CD4-positive, alpha-beta memory T cell (primary cell): ENCODE data around the gene TBC1D14. TPM values are rescaled to one million over a fixed set of nuclear protein-coding genes. Genes with fewer than 3 reads are reported as not detected.

Source experiments
- CTCF ChIA-PET: fragments of 350-600 bp; sonication (Branson Sonifier 250); formaldehyde crosslinking; loops from one replicate; lab custom pipeline; 2021; ENCODE audit warnings: inconsistent platforms; ENCODE audit not compliant: partially characterized antibody; lab: Charles Lee
- POLR2A ChIA-PET: fragments of 350-600 bp; sonication (Branson Sonifier 250); formaldehyde crosslinking; loops from one replicate; lab custom pipeline; 2021; ENCODE audit not compliant: partially characterized antibody; lab: Charles Lee
- DNase-seq, 5 donors: peaks; one replicate each; pipeline versions ENCODE4 v3.0.0 to v3.0.0-alpha.2; 2020 to 2022; ENCODE audit warnings: mixed read lengths in 1 of 5
- H3K27ac ChIP-seq: one replicate; pipeline ENCODE4 v1.7.0; 2013; ENCODE audit warnings: low read depth, low read length
- H3K27me3 ChIP-seq: 2 replicates; pipeline ENCODE4 v1.7.0; 2013; ENCODE audit warnings: mild to moderate bottlenecking, low read length, moderate library complexity; ENCODE audit not compliant: insufficient read depth
- H3K36me3 ChIP-seq: 2 replicates; pipeline ENCODE4 v1.7.0; 2013; ENCODE audit warnings: mild to moderate bottlenecking, low read length, moderate library complexity; ENCODE audit not compliant: insufficient read depth
- H3K4me1 ChIP-seq: 2 replicates; pipeline ENCODE4 v1.7.0; 2013; ENCODE audit warnings: mild to moderate bottlenecking, low read length, moderate library complexity; ENCODE audit not compliant: insufficient read depth
- H3K4me3 ChIP-seq, 2 donors: one replicate each; pipeline ENCODE4 v1.7.0; 2013; ENCODE audit warnings: low read length in 2 of 2, mild to moderate bottlenecking in 1 of 2
- H3K9me3 ChIP-seq, 2 donors: one replicate each; pipeline ENCODE4 v1.7.0; 2013; ENCODE audit warnings: low read length in 2 of 2, control low read depth in 1 of 2; ENCODE audit not compliant: control insufficient read depth in 1 of 2
- H3K27ac Mint-ChIP-seq, 7 donors: one replicate each; pipeline ENCODE4 v1.8.0; 2020 to 2021; ENCODE audit warnings: mixed read lengths in 7 of 7, mild to moderate bottlenecking in 6 of 7, inconsistent platforms in 3 of 7, moderate library complexity in 3 of 7
- H3K27me3 Mint-ChIP-seq, 2 donors: one replicate each; pipeline ENCODE4 v1.8.0; 2020 to 2021; ENCODE audit warnings: mixed read lengths in 2 of 2
- H3K36me3 Mint-ChIP-seq, 2 donors: one replicate each; pipeline ENCODE4 v1.8.0; 2020 to 2021; ENCODE audit warnings: mixed read lengths in 2 of 2, inconsistent platforms in 1 of 2, mild to moderate bottlenecking in 1 of 2
- H3K4me1 Mint-ChIP-seq, 4 donors: one replicate each; pipeline ENCODE4 v1.8.0; 2020 to 2021; ENCODE audit warnings: mixed read lengths in 4 of 4, mild to moderate bottlenecking in 1 of 4
- H3K4me3 Mint-ChIP-seq, 8 donors: one replicate each; pipeline ENCODE4 v1.8.0; 2020 to 2021; ENCODE audit warnings: mixed read lengths in 8 of 8, mild to moderate bottlenecking in 7 of 8, moderate library complexity in 6 of 8, inconsistent platforms in 3 of 8
- H3K9me3 Mint-ChIP-seq, 8 donors: one replicate each; pipeline ENCODE4 v1.8.0; 2020 to 2021; ENCODE audit warnings: mixed read lengths in 8 of 8, mild to moderate bottlenecking in 5 of 8, inconsistent platforms in 3 of 8, moderate library complexity in 1 of 8
- intact Hi-C: fragments of 100-400 bp; cut with micrococcal nuclease; formaldehyde crosslinking; loops from one replicate; pipeline ENCODE4 v1.15.1; 2023
- polyA plus RNA-seq, 2 donors: library from polyadenylated mRNA; unstranded; fragments of 300-500 nt; fragmentation: Illumina TruSeq; gene quantifications; one replicate each; pipeline ENCODE4 v1.2.3, GENCODE V29; 2021
- total RNA-seq, 2 experiments: library from RNA; stranded (reverse); gene quantifications; one replicate each; pipeline ENCODE4 v1.2.3, GENCODE V29; 2021

TBC1D14 gene
- total and polyA plus RNA-seq, 4 experiments from 2014 or later, result 40.7 to 80.7 (median 63.0) TPM

DNA sequence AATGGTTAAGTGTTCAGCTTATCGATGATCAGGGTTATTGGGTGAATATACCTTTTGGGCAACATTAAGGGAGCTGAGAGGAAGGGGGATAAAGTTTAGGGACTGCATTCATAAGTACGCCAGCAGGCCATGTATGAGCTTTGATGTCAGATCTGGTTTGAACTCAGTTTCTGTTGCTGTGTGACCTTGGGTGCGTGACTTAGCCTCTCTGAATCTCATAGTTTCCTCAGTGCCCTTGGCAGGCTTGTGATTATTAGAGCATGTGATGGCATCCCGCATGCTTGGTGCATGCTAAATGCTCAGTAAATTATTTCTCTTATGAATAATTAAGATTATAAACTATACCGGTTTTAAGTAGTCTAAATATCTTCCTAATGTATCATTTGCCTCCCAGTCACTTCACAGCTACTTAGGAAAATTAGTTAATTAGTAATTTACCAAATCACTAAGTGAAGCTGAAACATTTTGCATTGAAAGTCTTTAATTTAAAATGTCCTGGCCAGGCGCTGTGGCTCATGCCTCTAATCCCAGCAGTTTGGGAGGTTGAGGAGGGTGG, 3.8 kb downstream of the TBC1D14 start:
- Histone ChIP-seq H3K9me3 (no peaks in the 10 kb centered on the region), H3K27me3 (no peaks in the 10 kb centered on the region), H3K4me3 (no peak overlapping the region), H3K4me1 (peaks cover 85% of the 10 kb centered on the region), H3K36me3 (no peaks in the 10 kb centered on the region), H3K27ac (no peak overlapping the region)
- intact Hi-C loops, result no loop called here
- H3K27me3 Mint-ChIP-seq, result no peaks in the 10 kb centered on the region
- H3K4me3 Mint-ChIP-seq, result peak overlapping the region in 2 of 8 donors; percentile 36 to 40
- peaks cover 49 to 88% (median 75%) of the 10 kb centered on the region in 4 donors for H3K4me1 Mint-ChIP-seq
- peak overlapping the region in 6 of 7 donors; percentile 24 to 96 (median 55) for H3K27ac Mint-ChIP-seq
- no peaks in the 10 kb centered on the region for H3K9me3 Mint-ChIP-seq
- CTCF ChIA-PET, result interaction anchor here (0.7 to 4.4 kb wide), 14 partner anchors 9 to 238 kb away, joined by 3 to 17 read pairs (median 4); partner anchors contain the start of gene TADA2B
- H3K36me3 Mint-ChIP-seq, result peaks cover 0 to 9% of the 10 kb centered on the region in 2 donors
- POLR2A ChIA-PET, result interaction anchor here (0.7 to 7.3 kb wide), 9 partner anchors 13 to 217 kb away, joined by 3 to 98 read pairs (median 4); partner anchors contain the start of genes GRPEL1 and TADA2B
- DNase-seq, result no peak

DNA sequence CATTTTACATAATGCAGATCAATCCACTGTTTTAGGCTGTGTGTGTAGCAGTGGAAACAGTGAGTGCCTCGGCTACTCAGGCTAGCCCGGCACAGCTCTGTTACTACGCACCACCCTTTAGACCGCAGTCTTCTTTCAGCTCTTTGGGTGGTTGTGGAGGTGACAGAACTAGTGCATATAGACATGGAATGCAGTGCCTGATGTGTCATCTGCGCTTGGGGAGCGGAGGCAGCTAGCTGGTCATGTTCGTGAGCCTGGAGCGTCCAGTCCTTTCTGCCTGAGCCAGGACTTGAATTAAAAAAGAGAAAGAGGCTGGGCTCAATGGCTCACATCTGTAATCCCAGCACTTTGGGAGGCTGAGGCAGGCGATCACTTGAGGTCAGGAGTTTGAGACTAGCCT, 4.8 kb downstream of the TBC1D14 start:
- H3K4me1 Mint-ChIP-seq, result peaks cover 50 to 89% (median 75%) of the 10 kb centered on the region in 4 donors
- peak overlapping the region in 2 of 8 donors; percentile 25 to 33 for H3K4me3 Mint-ChIP-seq
- peak overlapping the region in 6 of 7 donors; percentile 42 to 96 (median 64) for H3K27ac Mint-ChIP-seq
- no peaks in the 10 kb centered on the region for H3K36me3 ChIP-seq
- intact Hi-C loops, result no loop called here
- POLR2A ChIA-PET, result interaction anchor here (0.8 to 7.3 kb wide), 7 partner anchors 12 to 153 kb away, joined by 3 to 98 read pairs (median 7); partner anchors contain the start of gene GRPEL1
- H3K27me3 ChIP-seq, result no peaks in the 10 kb centered on the region
- H3K4me1 ChIP-seq, result peaks cover 89% of the 10 kb centered on the region
- CTCF ChIA-PET, result interaction anchor here (1.4 to 4.4 kb wide), 8 partner anchors 10 to 72 kb away, joined by 3 to 17 read pairs (median 5); no protein-coding TSS in a partner anchor
- H3K9me3 Mint-ChIP-seq, result no peaks in the 10 kb centered on the region
- H3K4me3 ChIP-seq, result no peak overlapping the region
- no peaks in the 10 kb centered on the region for H3K9me3 ChIP-seq
- H3K27me3 Mint-ChIP-seq, result no peaks in the 10 kb centered on the region
- H3K27ac ChIP-seq, result no peak overlapping the region
- H3K36me3 Mint-ChIP-seq, result peaks cover 0 to 10% of the 10 kb centered on the region in 2 donors
- no peak for DNase-seq

DNA sequence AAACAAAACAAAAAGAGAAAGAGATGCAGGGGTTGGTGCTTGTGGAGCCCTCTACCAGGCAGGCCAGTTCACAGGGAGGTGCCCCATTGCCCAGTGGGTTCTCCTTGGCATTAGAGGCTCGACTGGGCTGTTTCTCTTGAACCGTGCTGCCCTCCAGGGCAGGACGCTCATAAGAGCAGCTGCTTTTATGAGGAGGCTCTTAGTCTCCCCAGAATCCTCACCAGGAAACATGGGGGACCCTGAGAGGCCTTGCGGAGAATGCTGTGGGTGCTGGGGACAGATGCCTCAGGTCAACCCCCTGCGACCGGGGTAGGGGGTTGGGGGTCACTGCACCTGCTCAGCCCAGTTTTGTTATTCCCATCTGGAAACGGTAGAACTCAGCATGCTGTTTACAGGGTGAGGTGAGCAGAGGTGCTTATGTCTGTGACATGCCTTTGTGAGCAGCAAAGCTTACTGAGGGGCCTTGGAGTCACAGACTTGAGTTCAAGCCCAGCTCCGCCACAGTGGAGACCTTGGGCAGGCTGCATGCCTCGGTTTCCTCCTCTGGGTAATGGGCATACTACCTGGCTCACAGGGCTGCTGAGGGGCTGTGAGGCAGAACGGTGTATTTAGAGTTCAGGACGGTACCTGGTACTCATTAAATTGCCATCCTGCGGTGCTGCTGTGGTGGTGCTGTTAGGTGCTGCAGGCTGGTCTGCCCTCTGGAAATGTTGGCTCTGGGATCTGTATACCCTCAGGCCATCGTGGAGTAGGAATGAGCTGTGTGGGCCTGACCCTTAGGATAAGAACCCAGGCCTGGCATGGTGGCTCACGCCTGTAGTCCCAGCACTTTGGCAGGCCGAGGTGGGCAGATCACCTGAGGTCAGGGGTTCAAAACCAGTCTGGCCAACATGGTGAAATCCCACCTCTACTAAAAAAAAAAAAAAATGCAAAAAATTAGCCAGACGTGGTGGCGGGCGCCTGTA, 5.7 kb downstream of the TBC1D14 start:
- H3K4me1 Mint-ChIP-seq, result peaks cover 55 to 95% (median 79%) of the 10 kb centered on the region in 4 donors
- Histone ChIP-seq H3K27ac (no peak overlapping the region), H3K4me3 (no peak overlapping the region), H3K9me3 (no peaks in the 10 kb centered on the region), H3K36me3 (no peaks in the 10 kb centered on the region), H3K27me3 (no peaks in the 10 kb centered on the region), H3K4me1 (peaks cover 93% of the 10 kb centered on the region)
- H3K9me3 Mint-ChIP-seq, result no peaks in the 10 kb centered on the region
- peak overlapping the region in 5 of 7 donors; percentile 13 to 96 (median 93) for H3K27ac Mint-ChIP-seq
- peak overlapping the region in 4 of 8 donors; percentile 4 to 31 (median 22) for H3K4me3 Mint-ChIP-seq
- ChIA-PET POLR2A (interaction anchor here (0.6 to 5.2 kb wide), 9 partner anchors 12 to 234 kb away, joined by 3 to 65 read pairs (median 4); partner anchors contain the start of gene GRPEL1), CTCF (interaction anchor here (0.7 to 4.2 kb wide), 6 partner anchors 11 to 351 kb away, joined by 3 to 23 read pairs (median 5); partner anchors contain the start of gene TADA2B)
- H3K27me3 Mint-ChIP-seq, result no peaks in the 10 kb centered on the region
- intact Hi-C loops, result loop anchor here (5.0 kb wide), 1 partner anchor 57 kb away; no protein-coding TSS in a partner anchor
- H3K36me3 Mint-ChIP-seq, result peaks cover 0 to 9% of the 10 kb centered on the region in 2 donors
- DNase-seq, result no peak

- Histone ChIP-seq H3K36me3 (no peaks in the 10 kb centered on the region), H3K27me3 (no peaks in the 10 kb centered on the region), H3K9me3 (no peaks in the 10 kb centered on the region), H3K27ac (peak overlapping the region; percentile 67), H3K4me3 (peak overlapping the region; percentile 3 to 47), H3K4me1 (peaks cover 90% of the 10 kb centered on the region)
- intact Hi-C loops, result loop anchor here (5.0 kb wide), 1 partner anchor 56 kb away; no protein-coding TSS in a partner anchor
- no peaks in the 10 kb centered on the region for H3K9me3 Mint-ChIP-seq
- ChIA-PET POLR2A (interaction anchor here (0.7 to 5.2 kb wide), 5 partner anchors 11 to 235 kb away, joined by 3 to 65 read pairs (median 27); no protein-coding TSS in a partner anchor), CTCF (interaction anchor here (0.7 to 4.2 kb wide), 4 partner anchors 57 to 352 kb away, joined by 3 to 23 read pairs (median 4); partner anchors contain the start of gene TADA2B)
- H3K27me3 Mint-ChIP-seq, result no peaks in the 10 kb centered on the region
- peaks cover 54 to 94% (median 78%) of the 10 kb centered on the region in 4 donors for H3K4me1 Mint-ChIP-seq
- peak overlapping the region; percentile 94 to 98 (median 96) for H3K27ac Mint-ChIP-seq
- no peak for DNase-seq
- H3K4me3 Mint-ChIP-seq, result peak overlapping the region; percentile 53 to 85 (median 72)
- peaks cover 0 to 3% of the 10 kb centered on the region in 2 donors for H3K36me3 Mint-ChIP-seq
Observed at GRCh38 chr4:6916069-6916586, 6.5 kb downstream of the TBC1D14 start.

GRCh38 chr4:6916587-6917460, 7.2 kb downstream of the TBC1D14 start:
- intact Hi-C loops, result loop anchor here (5.0 kb wide), 1 partner anchor 55 kb away; no protein-coding TSS in a partner anchor
- ChIA-PET POLR2A (interaction anchor here (0.7 to 5.2 kb wide), 16 partner anchors 7 to 276 kb away, joined by 3 to 65 read pairs (median 5); partner anchors contain the start of genes GRPEL1, MRFAP1 and TBC1D14), CTCF (interaction anchor here (0.9 to 4.2 kb wide), 16 partner anchors 8 to 199 kb away, joined by 3 to 27 read pairs (median 5); partner anchors contain the start of genes TADA2B and TBC1D14)
- peaks cover 51 to 89% (median 74%) of the 10 kb centered on the region in 4 donors for H3K4me1 Mint-ChIP-seq
- peak overlapping the region; percentile 3 to 47 for H3K4me3 ChIP-seq
- H3K9me3 ChIP-seq, result no peaks in the 10 kb centered on the region
- H3K4me3 Mint-ChIP-seq, result peak overlapping the region; percentile 53 to 85 (median 72)
- peaks cover 83% of the 10 kb centered on the region for H3K4me1 ChIP-seq
- peak overlapping the region; percentile 94 to 98 (median 96) for H3K27ac Mint-ChIP-seq
- DNase-seq, result peak; percentile 48 to 92 (median 57)
- peak overlapping the region; percentile 67 for H3K27ac ChIP-seq
- no peaks in the 10 kb centered on the region for H3K9me3 Mint-ChIP-seq
- no peaks in the 10 kb centered on the region for H3K27me3 Mint-ChIP-seq
- H3K36me3 Mint-ChIP-seq, result peaks cover 0 to 1% of the 10 kb centered on the region in 2 donors
- no peaks in the 10 kb centered on the region for H3K36me3 ChIP-seq
- no peaks in the 10 kb centered on the region for H3K27me3 ChIP-seq
